ENCODE results near the gene CDH4. TPM values are rescaled to one million over a fixed set of nuclear protein-coding genes. Genes with fewer than 3 reads are reported as not detected.

Gene CDH4
- total RNA-seq, 1 experiment from 2014 or later = 3.8 TPM

DNA sequence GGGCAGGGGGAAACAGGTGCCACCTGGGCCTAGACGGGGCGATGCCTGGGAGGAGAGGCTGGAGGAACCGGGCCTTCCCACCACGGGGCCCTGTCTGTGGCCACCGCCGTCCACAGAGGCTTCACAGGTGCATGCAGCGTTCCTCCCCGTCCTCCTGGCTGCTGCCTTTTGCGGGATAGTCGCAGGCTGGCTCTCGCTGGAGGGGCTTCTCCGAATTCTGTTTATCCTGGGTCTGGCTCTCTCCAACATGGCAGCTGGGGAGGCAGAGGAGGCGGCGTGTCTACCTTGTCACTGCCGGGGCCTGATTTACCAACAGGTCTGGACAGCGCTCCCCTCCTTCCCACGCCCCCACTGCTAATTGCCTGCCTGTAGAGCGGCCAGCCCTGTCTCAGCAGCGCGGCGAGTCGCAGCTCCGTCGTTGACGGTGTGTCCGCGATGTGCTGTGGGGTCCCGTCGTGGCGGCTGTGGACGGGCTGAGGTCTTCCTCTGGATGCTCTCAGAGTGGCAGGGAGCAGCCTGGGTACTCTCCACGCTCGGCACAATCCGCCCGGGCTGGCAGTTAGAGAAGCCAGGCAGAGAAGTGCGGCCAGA, 550.8 kb downstream of the CDH4 start:
- no peak for DNase-seq (ENCODE audit: low read depth)

DNA sequence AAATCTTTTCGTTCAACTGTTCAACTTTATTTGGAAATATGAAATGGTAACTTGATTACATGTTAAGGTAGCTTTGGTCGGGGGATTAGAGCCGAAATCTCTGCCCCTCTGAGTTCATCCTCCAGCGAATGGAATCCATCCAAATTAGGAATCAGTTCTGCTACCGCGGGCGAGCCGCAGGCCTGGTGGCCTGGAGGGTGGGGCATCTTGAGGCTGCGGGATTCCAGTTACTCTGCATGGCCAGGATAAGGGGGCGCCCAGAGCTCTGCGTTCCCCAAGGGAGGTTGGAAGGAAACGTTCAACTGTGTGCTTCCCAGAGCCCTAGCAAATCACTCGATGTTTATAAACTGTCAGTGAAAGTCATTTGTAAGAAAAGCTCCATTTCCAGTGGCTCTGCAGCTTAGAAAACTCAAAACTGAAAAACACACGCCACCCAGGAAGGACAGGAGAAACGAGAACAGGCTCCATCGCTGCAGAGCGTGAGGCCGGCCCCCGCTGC, 551.4 kb downstream of the CDH4 start:
- peak; percentile 20 for DNase-seq (ENCODE audit: low read depth)

DNA sequence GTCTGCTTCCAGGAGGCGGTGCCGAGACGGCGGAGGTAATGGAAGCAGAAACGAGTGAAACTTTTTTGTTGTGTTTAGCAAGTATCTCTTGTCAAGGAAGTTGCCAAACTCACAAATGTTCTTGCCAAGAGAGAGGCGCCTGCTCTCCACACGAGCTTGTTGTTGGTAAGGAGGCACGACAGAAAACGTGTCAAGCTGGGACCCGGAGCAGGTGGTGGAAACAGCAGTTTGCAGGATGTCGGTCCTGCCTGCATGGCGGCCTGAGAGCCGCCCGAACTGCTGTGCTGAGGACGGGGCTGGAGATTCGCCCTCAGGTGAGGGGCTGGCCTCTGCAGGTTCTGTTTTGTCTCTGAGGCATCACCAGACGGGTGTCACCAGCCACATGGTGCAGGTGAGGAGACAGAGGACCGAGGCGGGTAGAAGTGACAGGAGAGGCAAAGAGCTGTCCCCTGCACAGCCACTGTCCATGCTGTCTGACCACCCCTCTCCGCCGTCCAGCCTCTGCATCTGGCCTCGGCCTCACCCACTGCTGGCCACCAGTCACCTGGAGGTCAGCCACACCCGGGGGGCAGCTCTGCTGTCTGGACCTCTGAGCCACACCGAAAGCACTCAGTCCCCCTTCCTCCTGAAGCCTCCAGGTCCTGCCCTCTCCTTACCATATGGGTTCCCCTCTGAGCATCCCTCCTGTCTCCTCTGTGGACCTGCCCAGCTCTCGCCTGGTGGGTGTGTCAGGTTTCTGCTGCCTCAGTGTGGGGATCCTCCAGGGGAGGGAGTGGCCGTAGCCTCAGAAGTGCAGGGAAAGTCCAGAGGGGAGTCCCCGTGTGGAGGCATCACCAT, 552.1 kb downstream of the CDH4 start:
- DNase-seq (ENCODE audit: low read depth) = peak; percentile 55

GRCh38 chr20:61804752-61805295, 552.8 kb downstream of the CDH4 start:
- peak; percentile 50 for DNase-seq (ENCODE audit: low read depth)

- DNase-seq (ENCODE audit: low read depth) = no peak
These were observed 553.3 kb downstream of the CDH4 start for GRCh38 chr20:61805365-61805764.

GRCh38 chr20:61805781-61806180, 553.7 kb downstream of the CDH4 start:
- DNase-seq (ENCODE audit: low read depth) = no peak

DNA sequence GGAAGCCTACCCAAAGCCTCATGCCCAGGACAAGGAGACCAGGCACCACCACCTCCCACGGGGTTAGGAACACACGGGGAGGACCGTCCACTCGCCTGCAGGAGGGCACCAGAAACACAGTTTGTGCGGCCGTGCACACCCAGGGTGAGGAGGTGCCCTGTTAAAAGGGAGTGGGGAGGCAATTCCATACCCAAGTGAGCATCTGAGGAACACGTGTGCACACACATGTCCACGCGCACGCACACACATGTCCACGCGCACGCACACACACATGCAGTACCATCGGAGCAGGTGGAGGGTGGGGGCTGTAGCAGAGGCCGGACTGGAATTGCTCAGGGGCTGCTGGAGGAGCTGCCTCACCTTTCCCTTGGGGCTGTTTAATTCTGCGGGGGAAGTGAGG, 554.3 kb downstream of the CDH4 start:
- no peak for DNase-seq (ENCODE audit: low read depth)

DNA sequence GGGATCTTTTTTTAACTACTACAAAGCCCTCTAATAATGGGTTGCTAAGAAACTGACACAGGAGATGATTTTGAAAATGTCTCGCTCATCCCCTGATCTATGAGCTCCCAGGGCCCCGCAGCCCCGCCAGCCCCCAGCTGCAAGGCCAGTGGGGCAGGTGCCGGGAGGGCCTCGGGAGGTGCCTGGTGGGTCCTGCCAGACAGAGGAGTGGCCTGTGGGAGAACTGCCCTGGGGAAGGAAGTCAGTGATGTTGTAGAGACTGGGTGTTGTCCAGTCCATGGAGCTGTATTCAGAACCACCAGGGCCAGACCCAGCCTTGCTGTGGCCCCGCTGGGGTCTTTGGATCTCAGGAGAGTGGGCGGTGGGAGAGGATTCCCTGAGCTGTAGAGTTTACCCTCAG, 554.9 kb downstream of the CDH4 start:
- DNase-seq (ENCODE audit: low read depth) = no peak

- DNase-seq (ENCODE audit: low read depth) = no peak
These were observed 555.6 kb downstream of the CDH4 start for GRCh38 chr20:61807471-61808160.

DNA sequence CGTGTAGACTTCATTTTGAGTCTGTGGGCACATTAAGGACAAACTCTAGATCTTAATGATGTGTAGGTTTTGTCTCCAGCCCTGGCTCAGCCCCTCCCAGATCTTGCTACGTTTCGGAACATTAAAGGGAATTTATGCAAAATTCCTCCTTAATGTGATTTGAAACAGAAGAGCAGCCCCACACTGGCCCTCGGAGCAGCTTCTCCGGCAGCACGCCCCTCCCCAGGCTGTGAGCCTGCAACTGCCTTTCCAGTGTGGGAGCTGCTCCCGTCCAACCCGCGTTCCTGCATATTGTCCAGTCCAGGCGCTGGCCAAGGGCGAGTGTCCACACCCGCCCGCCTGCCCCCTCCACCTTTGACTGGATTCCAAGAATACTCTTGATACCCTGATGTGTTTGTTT, 556.4 kb downstream of the CDH4 start:
- no peak for DNase-seq (ENCODE audit: low read depth)

DNA sequence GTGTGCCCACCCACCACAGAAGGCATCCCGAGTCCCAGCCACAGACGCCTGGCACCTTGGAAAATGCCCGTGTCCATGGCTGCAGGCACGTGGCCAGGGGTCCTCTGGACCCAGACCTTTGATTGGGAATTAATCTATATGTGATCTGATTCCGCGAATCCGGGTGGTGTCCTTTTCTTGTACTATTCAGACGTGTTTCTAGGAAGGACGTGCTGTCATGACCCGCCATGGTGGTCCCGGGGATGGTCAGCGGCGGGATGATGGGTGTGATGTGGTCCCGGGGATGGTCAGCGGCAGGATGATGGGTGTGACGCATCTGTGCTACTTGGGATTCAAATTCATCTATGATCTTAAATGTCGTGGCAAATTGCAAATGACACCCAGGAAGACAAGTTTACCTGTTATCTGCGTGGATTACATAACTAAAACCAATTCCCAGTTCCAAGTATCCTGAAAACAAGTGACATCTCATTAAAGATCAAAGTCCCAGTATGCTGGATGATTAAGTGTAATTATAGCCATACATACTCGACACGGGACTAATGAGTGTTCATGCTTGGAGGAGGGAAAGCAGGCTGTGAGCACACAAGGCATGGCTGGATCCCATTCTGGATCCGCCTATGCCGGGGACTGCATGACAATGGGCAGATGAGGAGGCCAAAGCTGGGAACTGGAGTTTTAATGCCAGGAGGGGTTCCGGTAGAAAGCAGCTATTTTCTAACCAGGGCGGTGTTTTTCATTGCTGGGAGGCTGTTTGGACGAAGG, 557.1 kb downstream of the CDH4 start:
- DNase-seq (ENCODE audit: low read depth) = no peak

- DNase-seq (ENCODE audit: low read depth) = no peak
These were observed 558.1 kb downstream of the CDH4 start for GRCh38 chr20:61810066-61810737.

GRCh38 chr20:61810738-61811135, 558.7 kb downstream of the CDH4 start:
- no peak for DNase-seq (ENCODE audit: low read depth)

DNA sequence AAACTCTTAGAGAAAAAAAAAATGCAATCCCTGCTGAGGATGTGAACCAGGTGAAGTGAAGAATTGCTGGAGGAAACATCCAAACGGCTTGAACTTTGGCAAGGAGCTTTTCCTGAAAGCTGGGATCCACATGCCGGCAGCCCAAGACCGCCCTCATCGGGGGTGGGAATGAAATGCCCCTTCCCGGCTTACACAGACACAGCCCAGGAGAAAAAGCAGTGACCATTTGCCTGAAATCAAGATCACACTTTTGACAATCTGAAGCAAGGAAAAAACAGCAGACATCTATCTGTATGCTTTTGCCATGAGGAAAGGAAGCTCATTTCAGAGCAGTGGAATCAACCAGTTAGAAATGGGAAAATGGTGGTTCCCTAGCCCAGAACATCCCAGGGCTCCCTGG, 559.1 kb downstream of the CDH4 start:
- no peak for DNase-seq (ENCODE audit: low read depth)

GRCh38 chr20:61812121-61812844, 560.2 kb downstream of the CDH4 start:
- no peak for DNase-seq (ENCODE audit: low read depth)

DNA sequence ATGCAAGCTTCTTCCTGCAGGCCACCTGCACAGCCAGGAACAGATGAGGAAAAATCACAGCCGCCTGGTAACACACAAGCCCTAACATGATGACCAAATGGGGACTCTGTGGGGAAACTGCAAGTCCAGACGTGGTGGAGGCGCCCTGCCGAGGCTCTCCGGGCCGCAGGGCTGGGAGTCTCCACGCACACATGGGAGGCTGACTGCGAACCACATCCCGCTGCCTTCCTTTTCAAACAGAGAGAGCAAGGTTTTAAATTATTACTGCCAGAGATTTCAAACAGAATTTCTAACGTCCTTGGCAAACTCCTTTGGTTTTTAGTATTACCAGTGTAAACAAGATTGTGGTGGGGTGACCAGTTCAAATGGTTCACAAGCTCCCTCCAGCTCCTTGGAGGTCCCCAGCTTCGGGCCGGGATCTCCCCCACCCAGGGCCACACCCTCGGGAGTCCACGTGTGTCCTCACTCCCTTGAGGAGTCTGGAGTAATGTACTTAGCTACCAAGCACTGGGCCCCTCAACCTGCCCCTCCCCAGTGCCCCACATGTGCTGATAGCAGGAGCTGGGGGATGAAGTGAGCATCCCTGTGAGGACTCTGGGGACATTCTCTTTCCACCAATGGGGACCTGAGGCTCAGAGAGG, 560.9 kb downstream of the CDH4 start:
- no peak for DNase-seq (ENCODE audit: low read depth)

- no peak for DNase-seq (ENCODE audit: low read depth)
These were observed 561.7 kb downstream of the CDH4 start for GRCh38 chr20:61813791-61814190.

DNA sequence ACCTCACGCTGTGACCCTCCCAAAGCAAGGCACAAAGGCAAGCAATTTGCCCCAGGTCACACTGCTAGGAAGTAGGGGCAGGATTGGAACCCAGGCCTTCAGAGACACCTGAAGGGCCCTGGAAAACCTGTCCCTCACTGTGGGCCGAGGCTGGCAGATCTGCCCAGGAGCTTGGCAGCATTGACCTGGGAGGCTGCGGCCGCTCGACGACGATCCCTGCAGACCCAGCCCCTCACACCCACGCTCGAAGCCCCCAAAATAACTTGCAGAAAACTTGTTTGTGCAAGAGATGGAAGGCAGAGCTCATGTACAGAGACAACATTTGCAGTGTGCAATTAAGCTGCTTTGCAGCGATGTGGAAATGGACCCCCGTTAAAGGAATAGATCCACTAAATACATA, 562.2 kb downstream of the CDH4 start:
- no peak for DNase-seq (ENCODE audit: low read depth)

- DNase-seq (ENCODE audit: low read depth) = no peak
These were observed 562.7 kb downstream of the CDH4 start for GRCh38 chr20:61814726-61815125.

GRCh38 chr20:61815176-61815575, 563.1 kb downstream of the CDH4 start:
- DNase-seq (ENCODE audit: low read depth) = no peak

All from Daoy (cell line).